Mesothelial cell of epicardium (in vitro differentiated cells): ENCODE measurements around the gene VPS13C. TPM values are rescaled to one million over a fixed set of nuclear protein-coding genes. Genes with fewer than 3 reads are reported as not detected.

Source experiments
- DNase-seq, 2 experiments: peaks; one replicate each; pipeline ENCODE4 v3.0.0; 2021; ENCODE audit warnings: low spot score in 2 of 2; ENCODE audit not compliant: unreplicated experiment in 2 of 2
- H3K27ac Mint-ChIP-seq: 2 replicates; pipeline ENCODE4 v1.8.0; 2021; ENCODE audit warnings: mixed read lengths
- H3K27me3 Mint-ChIP-seq: 2 replicates; pipeline ENCODE4 v1.8.0; 2021; ENCODE audit warnings: low read depth, mixed read lengths
- H3K36me3 Mint-ChIP-seq: 2 replicates; pipeline ENCODE4 v1.8.0; 2021; ENCODE audit warnings: mixed read lengths
- H3K4me1 Mint-ChIP-seq: 2 replicates; pipeline ENCODE4 v1.8.0; 2021; ENCODE audit warnings: mixed read lengths
- H3K4me3 Mint-ChIP-seq: 2 replicates; pipeline ENCODE4 v1.8.0; 2021; ENCODE audit warnings: mild to moderate bottlenecking, moderate library complexity, mixed read lengths
- H3K9me3 Mint-ChIP-seq: 2 replicates; pipeline ENCODE4 v1.8.0; 2021; ENCODE audit warnings: mixed read lengths
- CTCF ChIP-seq: fragments of 200-600 bp; sonication (generic); IDR thresholded peaks from one replicate; pipeline ENCODE4 v1.5.0; 2021; ENCODE audit warnings: antibody characterized with exemption; ENCODE audit not compliant: unreplicated experiment
- total RNA-seq: library from RNA; stranded (reverse); gene quantifications from 3 replicates; pipeline ENCODE4 v1.2.1, GENCODE V29; 2021

The VPS13C gene
- total RNA-seq: 42.8 to 44.9 TPM (median 44.7 TPM) in 3 replicates

GRCh38 chr15:62060113-62060895, at the start of gene VPS13C:
TSS of gene VPS13C (minus strand) at chr15:62060447. CDS start at chr15:62060374, 73 bp downstream.
- H3K9me3 Mint-ChIP-seq: no peaks in the 10 kb centered on the region
- H3K27me3 Mint-ChIP-seq: peaks cover 40% of the 10 kb centered on the region
- TF ChIP-seq CTCF: peak; percentile 62
- peak within 1 kb of the TSS; percentile 89 for H3K4me3 Mint-ChIP-seq
- H3K27ac Mint-ChIP-seq: peak within 1 kb of the TSS; percentile 82
- H3K4me1 Mint-ChIP-seq: peaks cover 9% of the 10 kb centered on the region
- DNase-seq: peak; percentile 76 to 93
- peaks cover 4% of the 10 kb centered on the region for H3K36me3 Mint-ChIP-seq

- no peak overlapping the region for H3K4me3 Mint-ChIP-seq
- H3K9me3 Mint-ChIP-seq: no peaks in the 10 kb centered on the region
- no peak for DNase-seq
- no peaks in the 10 kb centered on the region for H3K36me3 Mint-ChIP-seq
- H3K27me3 Mint-ChIP-seq: peaks cover 3% of the 10 kb centered on the region
- no peak overlapping the region for H3K27ac Mint-ChIP-seq
- H3K4me1 Mint-ChIP-seq: peaks cover 21% of the 10 kb centered on the region
- TF ChIP-seq CTCF: no peak
These were observed 49.2 kb upstream of the VPS13C start for GRCh38 chr15:62109437-62109836.

GRCh38 chr15:62108411-62108810, 48.2 kb upstream of the VPS13C start:
- TF ChIP-seq CTCF: no peak
- H3K4me3 Mint-ChIP-seq: no peak overlapping the region
- no peaks in the 10 kb centered on the region for H3K36me3 Mint-ChIP-seq
- DNase-seq: no peak
- no peaks in the 10 kb centered on the region for H3K9me3 Mint-ChIP-seq
- peaks cover 21% of the 10 kb centered on the region for H3K4me1 Mint-ChIP-seq
- H3K27me3 Mint-ChIP-seq: peaks cover 6% of the 10 kb centered on the region
- no peak overlapping the region for H3K27ac Mint-ChIP-seq

GRCh38 chr15:62107571-62108121, 47.4 kb upstream of the VPS13C start:
- H3K27me3 Mint-ChIP-seq: peaks cover 6% of the 10 kb centered on the region
- DNase-seq: no peak
- H3K9me3 Mint-ChIP-seq: no peaks in the 10 kb centered on the region
- H3K36me3 Mint-ChIP-seq: no peaks in the 10 kb centered on the region
- no peak for TF ChIP-seq CTCF
- H3K4me3 Mint-ChIP-seq: no peak overlapping the region
- peaks cover 17% of the 10 kb centered on the region for H3K4me1 Mint-ChIP-seq
- no peak overlapping the region for H3K27ac Mint-ChIP-seq

- H3K4me3 Mint-ChIP-seq: no peak overlapping the region
- H3K36me3 Mint-ChIP-seq: no peaks in the 10 kb centered on the region
- no peak for DNase-seq
- H3K27me3 Mint-ChIP-seq: peaks cover 3% of the 10 kb centered on the region
- H3K4me1 Mint-ChIP-seq: peaks cover 16% of the 10 kb centered on the region
- H3K9me3 Mint-ChIP-seq: no peaks in the 10 kb centered on the region
- H3K27ac Mint-ChIP-seq: no peak overlapping the region
- TF ChIP-seq CTCF: no peak
These were observed 45.8 kb upstream of the VPS13C start for GRCh38 chr15:62106096-62106495.
